Type B pancreatic cell (in vitro differentiated cells): ENCODE data around the gene TECPR2. TPM values are rescaled to one million over a fixed set of nuclear protein-coding genes. Genes with fewer than 3 reads are reported as not detected.
A peak's percentile ranks its signal among the peaks of the same experiment; 100 is the strongest.

Experiments
- DNase-seq: peaks from one replicate; pipeline ENCODE4 v3.0.0; 2021; ENCODE audit warnings: mixed read lengths; ENCODE audit not compliant: unreplicated experiment; ENCODE audit errors: extremely low spot score
- H3K27ac Mint-ChIP-seq: 2 replicates; pipeline ENCODE4 v1.8.0; 2021; ENCODE audit warnings: mild to moderate bottlenecking, mixed read lengths
- H3K27me3 Mint-ChIP-seq: 2 replicates; pipeline ENCODE4 v1.8.0; 2021; ENCODE audit warnings: mixed read lengths
- H3K36me3 Mint-ChIP-seq: 2 replicates; pipeline ENCODE4 v1.8.0; 2021; ENCODE audit warnings: mixed read lengths
- H3K4me1 Mint-ChIP-seq: one replicate; pipeline ENCODE4 v1.8.0; 2021; ENCODE audit warnings: mixed read lengths; ENCODE audit not compliant: unreplicated experiment
- H3K4me3 Mint-ChIP-seq: 2 replicates; pipeline ENCODE4 v1.8.0; 2021; ENCODE audit warnings: mild to moderate bottlenecking, mixed read lengths
- H3K9me3 Mint-ChIP-seq: 2 replicates; pipeline ENCODE4 v1.8.0; 2021; ENCODE audit warnings: mixed read lengths
- total RNA-seq: library from RNA; stranded (reverse); gene quantifications from 2 replicates; pipeline ENCODE4 v1.2.1, GENCODE V29; 2021; ENCODE audit warnings: low replicate concordance
- TF ChIP-seq, protein P1 (sequence below): fragments of 200-600 bp; sonication (generic); conservative IDR thresholded peaks from 2 replicates; pipeline ENCODE4 v1.5.0; 2021; ENCODE audit warnings: antibody characterized with exemption, mild to moderate bottlenecking

The TECPR2 gene
- total RNA-seq, 1 donor from 2014 or later = 25.5 TPM

DNA sequence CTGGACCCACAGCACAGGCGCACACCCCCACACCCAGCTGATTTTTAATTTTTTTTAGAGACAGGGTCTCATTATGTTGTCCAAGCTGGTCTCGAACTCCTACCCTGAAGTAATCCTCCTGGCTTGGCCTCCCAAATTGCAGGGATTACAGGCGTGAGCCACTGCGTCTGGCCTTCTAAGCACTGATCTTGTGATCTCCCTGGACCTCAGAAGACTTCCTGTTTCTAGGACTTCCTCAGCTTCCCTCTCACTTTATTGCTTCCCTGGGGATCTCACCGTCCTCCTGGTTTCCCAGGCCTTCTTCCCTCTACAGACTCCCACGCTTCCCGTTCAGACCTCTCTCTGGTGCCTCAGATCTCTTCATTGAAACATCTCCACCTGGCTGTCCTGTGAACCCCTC, 29.4 kb upstream of the TECPR2 start:
- Mint-ChIP-seq H3K27ac (no peak overlapping the region), H3K36me3 (peaks cover 10% of the 10 kb centered on the region), H3K9me3 (no peaks in the 10 kb centered on the region)

DNA sequence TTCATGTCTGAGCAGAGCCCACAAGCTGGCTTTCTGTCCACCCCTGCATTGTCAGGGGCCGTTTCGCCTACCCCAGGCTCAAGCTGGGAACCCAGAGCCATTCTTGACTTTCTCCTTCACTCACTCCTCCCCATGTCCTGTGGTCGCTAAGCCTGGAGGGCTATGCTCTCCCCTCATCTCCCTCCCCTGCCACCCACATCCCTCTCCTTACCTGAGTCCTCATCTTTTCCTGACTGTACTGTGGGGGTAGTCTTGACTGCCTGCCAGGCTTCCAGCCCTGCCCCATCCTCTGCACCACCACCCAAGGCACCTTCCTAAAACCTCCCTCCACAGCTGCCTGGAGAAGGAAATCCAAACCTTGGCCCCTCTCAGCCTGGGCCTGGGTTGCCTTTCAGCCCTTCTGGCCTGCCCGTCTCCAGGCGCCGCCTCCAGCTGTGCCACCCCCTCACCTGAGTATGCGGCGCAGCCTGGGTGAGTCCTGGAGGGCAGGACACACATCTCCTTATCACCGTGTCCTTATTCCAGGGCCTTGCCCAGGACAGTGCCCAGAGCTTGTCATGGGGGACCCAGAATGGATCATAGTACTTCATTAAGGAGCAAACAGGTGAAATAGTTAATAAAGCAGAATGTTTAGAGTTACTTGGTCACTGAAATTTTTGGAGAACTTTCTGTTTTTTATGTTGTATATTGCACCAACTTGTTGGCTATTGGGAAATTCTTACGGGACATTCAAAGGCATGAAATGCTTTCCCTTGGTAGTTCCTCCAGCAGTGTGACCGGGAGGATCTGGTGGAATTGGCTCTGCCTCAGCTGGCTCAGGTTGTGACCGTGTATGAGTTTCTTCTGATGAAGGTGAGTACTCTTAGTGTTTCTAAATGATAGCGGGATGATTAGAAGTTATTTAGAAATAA, 28.7 kb upstream of the TECPR2 start:
- Mint-ChIP-seq H3K27me3 (no peaks in the 10 kb centered on the region), H3K36me3 (peaks cover 14% of the 10 kb centered on the region), H3K9me3 (no peaks in the 10 kb centered on the region), H3K27ac (no peak overlapping the region), H3K4me1 (no peaks in the 10 kb centered on the region), H3K4me3 (no peak overlapping the region)
- TF ChIP-seq, protein P1, sequence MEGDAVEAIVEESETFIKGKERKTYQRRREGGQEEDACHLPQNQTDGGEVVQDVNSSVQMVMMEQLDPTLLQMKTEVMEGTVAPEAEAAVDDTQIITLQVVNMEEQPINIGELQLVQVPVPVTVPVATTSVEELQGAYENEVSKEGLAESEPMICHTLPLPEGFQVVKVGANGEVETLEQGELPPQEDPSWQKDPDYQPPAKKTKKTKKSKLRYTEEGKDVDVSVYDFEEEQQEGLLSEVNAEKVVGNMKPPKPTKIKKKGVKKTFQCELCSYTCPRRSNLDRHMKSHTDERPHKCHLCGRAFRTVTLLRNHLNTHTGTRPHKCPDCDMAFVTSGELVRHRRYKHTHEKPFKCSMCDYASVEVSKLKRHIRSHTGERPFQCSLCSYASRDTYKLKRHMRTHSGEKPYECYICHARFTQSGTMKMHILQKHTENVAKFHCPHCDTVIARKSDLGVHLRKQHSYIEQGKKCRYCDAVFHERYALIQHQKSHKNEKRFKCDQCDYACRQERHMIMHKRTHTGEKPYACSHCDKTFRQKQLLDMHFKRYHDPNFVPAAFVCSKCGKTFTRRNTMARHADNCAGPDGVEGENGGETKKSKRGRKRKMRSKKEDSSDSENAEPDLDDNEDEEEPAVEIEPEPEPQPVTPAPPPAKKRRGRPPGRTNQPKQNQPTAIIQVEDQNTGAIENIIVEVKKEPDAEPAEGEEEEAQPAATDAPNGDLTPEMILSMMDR = no peak
- no peak for DNase-seq

More for the DNA sequence above, 29.4 kb upstream of the TECPR2 start:
- TF ChIP-seq, protein P1 = no peak
- no peaks in the 10 kb centered on the region for H3K4me1 Mint-ChIP-seq
- no peak overlapping the region for H3K4me3 Mint-ChIP-seq
- no peak for DNase-seq
- no peaks in the 10 kb centered on the region for H3K27me3 Mint-ChIP-seq

DNA sequence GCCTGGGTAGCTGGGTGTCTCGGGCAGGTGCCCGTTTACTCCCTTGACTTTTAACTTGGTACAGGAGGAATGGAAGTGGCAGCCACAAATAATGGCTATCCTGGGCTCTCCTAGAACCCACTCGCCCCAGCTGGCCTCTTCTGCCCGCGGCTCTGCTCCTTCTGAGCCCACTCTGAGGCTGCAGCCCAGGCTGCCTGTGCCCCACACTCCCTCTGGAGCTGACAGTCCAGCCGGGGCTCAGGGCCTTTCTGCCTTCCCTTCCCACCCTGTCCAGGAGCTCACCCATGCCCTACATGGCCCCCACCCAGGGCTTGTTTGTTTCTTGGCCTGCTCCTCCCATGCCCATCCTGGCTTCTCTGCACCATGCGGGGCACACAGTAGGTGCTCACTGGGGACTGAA, 27.6 kb upstream of the TECPR2 start:
- Mint-ChIP-seq H3K4me3 (no peak overlapping the region), H3K9me3 (no peaks in the 10 kb centered on the region), H3K36me3 (peaks cover 14% of the 10 kb centered on the region), H3K27me3 (no peaks in the 10 kb centered on the region), H3K27ac (peak overlapping the region; percentile 92), H3K4me1 (no peaks in the 10 kb centered on the region)
- TF ChIP-seq, protein P1 = no peak
- DNase-seq = no peak

DNA sequence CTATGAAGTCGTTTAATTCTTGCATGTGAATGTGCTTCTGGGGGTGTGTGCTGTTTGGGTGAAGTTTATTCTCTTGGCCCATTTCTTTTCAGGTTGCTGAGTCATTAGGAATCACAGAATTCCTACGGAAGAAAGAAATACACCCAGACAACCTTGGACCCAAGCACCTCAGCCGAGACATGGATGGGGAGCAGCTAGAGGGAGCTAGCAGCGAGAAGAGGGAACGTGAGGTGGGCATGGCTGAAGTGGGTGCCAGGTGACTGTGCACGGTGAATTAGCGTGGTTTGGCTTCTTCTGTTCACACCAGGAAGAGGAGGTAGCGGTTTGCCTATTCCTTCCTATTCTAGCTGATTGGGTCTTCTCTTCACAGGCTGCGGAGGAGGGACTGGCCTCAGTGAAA, 24.0 kb upstream of the TECPR2 start:
- TF ChIP-seq, protein P1 = no peak
- H3K27me3 Mint-ChIP-seq = no peaks in the 10 kb centered on the region
- H3K4me1 Mint-ChIP-seq = no peaks in the 10 kb centered on the region
- peaks cover 20% of the 10 kb centered on the region for H3K36me3 Mint-ChIP-seq
- no peak overlapping the region for H3K4me3 Mint-ChIP-seq
- H3K9me3 Mint-ChIP-seq = no peaks in the 10 kb centered on the region
- no peak overlapping the region for H3K27ac Mint-ChIP-seq
- no peak for DNase-seq

DNA sequence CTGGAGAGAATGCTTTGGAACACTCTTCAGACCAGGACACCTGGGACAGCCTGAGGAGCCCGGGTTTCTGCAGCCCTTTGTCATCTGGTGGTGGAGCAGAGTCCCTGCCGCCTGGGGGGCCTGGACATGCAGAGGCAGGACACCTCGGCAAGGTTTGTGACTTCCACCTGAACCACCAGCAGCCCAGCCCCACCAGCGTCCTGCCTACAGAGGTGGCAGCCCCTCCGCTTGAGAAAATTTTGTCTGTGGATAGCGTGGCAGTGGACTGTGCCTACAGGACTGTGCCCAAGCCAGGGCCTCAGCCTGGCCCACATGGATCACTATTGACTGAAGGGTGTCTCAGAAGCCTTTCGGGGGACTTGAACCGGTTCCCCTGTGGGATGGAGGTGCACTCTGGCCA, 21.2 kb upstream of the TECPR2 start:
- Mint-ChIP-seq H3K4me1 (no peaks in the 10 kb centered on the region), H3K9me3 (no peaks in the 10 kb centered on the region), H3K4me3 (no peak overlapping the region), H3K27ac (no peak overlapping the region), H3K27me3 (no peaks in the 10 kb centered on the region), H3K36me3 (peaks cover 22% of the 10 kb centered on the region)
- DNase-seq = no peak
- TF ChIP-seq, protein P1 = no peak
